Nephron progenitor cell (in vitro differentiated cells): ENCODE measurements around the gene IDUA.

Experiments
- DNase-seq: peaks from one replicate; pipeline ENCODE4 v3.0.0; 2021
- H3K27ac Mint-ChIP-seq: 2 replicates; pipeline ENCODE4 v1.8.0; 2021; ENCODE audit warnings: mild to moderate bottlenecking, moderate library complexity, mixed read lengths
- H3K27me3 Mint-ChIP-seq: 2 replicates; pipeline ENCODE4 v1.8.0; 2021; ENCODE audit warnings: mild to moderate bottlenecking, low read depth, mixed read lengths; ENCODE audit not compliant: poor library complexity
- H3K36me3 Mint-ChIP-seq: 2 replicates; pipeline ENCODE4 v1.8.0; 2021; ENCODE audit warnings: low read depth, mixed read lengths
- H3K4me1 Mint-ChIP-seq: 2 replicates; pipeline ENCODE4 v1.8.0; 2021; ENCODE audit warnings: mixed read lengths
- H3K4me3 Mint-ChIP-seq: 2 replicates; pipeline ENCODE4 v1.8.0; 2021; ENCODE audit warnings: mild to moderate bottlenecking, moderate library complexity, mixed read lengths
- H3K9me3 Mint-ChIP-seq: 2 replicates; pipeline ENCODE4 v1.8.0; 2021; ENCODE audit warnings: mild to moderate bottlenecking, moderate library complexity, mixed read lengths
- TF ChIP-seq, protein P1 (sequence below): fragments of 200-600 bp; sonication (generic); IDR thresholded peaks from 2 replicates; pipeline ENCODE4 v1.5.0; 2021; ENCODE audit warnings: antibody characterized with exemption

Gene IDUA

GRCh38 chr4:984336-985054, 2.3 kb upstream of the IDUA start:
- no peak for DNase-seq
- H3K36me3 Mint-ChIP-seq = no peaks in the 10 kb centered on the region
- H3K4me1 Mint-ChIP-seq = peaks cover 31% of the 10 kb centered on the region
- H3K27ac Mint-ChIP-seq = no peak overlapping the region
- TF ChIP-seq, protein P1, sequence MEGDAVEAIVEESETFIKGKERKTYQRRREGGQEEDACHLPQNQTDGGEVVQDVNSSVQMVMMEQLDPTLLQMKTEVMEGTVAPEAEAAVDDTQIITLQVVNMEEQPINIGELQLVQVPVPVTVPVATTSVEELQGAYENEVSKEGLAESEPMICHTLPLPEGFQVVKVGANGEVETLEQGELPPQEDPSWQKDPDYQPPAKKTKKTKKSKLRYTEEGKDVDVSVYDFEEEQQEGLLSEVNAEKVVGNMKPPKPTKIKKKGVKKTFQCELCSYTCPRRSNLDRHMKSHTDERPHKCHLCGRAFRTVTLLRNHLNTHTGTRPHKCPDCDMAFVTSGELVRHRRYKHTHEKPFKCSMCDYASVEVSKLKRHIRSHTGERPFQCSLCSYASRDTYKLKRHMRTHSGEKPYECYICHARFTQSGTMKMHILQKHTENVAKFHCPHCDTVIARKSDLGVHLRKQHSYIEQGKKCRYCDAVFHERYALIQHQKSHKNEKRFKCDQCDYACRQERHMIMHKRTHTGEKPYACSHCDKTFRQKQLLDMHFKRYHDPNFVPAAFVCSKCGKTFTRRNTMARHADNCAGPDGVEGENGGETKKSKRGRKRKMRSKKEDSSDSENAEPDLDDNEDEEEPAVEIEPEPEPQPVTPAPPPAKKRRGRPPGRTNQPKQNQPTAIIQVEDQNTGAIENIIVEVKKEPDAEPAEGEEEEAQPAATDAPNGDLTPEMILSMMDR = no peak
- H3K4me3 Mint-ChIP-seq = no peak overlapping the region
- H3K9me3 Mint-ChIP-seq = no peaks in the 10 kb centered on the region
- peaks cover 30% of the 10 kb centered on the region for H3K27me3 Mint-ChIP-seq

DNA sequence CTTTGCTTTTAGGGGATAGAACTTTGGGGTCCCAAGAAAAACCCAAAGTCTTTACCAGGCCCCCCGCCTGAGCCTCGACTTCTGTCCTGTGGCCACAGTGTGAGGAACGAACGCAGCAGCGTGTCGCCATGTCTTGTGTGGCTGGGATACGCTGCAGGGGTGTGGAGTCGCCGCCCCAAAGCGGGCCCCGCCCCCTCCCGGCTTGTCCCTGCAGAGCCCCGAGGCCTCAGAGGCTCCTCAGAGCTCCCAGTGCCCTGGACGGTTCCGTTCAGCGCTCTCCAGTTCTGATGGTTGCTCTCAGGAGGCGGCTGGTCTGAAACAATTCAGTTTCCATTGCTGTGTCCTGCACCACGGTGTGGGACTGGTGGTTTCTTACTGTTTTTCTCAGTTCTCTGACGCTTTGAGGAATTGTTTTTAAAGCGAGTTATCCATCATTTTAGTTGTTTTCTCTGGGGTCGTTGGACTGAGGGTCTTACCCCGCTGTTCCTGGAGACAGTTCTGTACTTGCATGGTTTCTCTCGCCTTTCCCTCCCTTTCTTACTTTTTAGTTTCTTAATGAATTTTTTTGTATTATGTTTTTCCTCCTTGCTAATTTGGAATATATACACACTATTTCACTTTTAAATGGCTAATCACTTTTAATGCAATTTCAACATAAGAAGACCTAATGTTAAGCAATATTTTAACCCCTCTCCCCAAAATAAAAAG, 1.6 kb upstream of the IDUA start:
- DNase-seq = peak; percentile 80
- no peak overlapping the region for H3K4me3 Mint-ChIP-seq

GRCh38 chr4:986428-986878, 391 bp upstream of the IDUA start:
- DNase-seq = no peak
- H3K4me1 Mint-ChIP-seq = peaks cover 23% of the 10 kb centered on the region
- TF ChIP-seq, protein P1 = no peak
- H3K9me3 Mint-ChIP-seq = no peaks in the 10 kb centered on the region
- peaks cover 14% of the 10 kb centered on the region for H3K27me3 Mint-ChIP-seq
- peak overlapping the region; percentile 90 for H3K4me3 Mint-ChIP-seq
- H3K27ac Mint-ChIP-seq = peak overlapping the region; percentile 42
- H3K36me3 Mint-ChIP-seq = no peaks in the 10 kb centered on the region

More for the DNA sequence above, 1.6 kb upstream of the IDUA start:
- peaks cover 27% of the 10 kb centered on the region for H3K4me1 Mint-ChIP-seq
- H3K36me3 Mint-ChIP-seq = no peaks in the 10 kb centered on the region
- TF ChIP-seq, protein P1 = no peak
- no peak overlapping the region for H3K27ac Mint-ChIP-seq
- no peaks in the 10 kb centered on the region for H3K9me3 Mint-ChIP-seq
- peaks cover 24% of the 10 kb centered on the region for H3K27me3 Mint-ChIP-seq

DNA sequence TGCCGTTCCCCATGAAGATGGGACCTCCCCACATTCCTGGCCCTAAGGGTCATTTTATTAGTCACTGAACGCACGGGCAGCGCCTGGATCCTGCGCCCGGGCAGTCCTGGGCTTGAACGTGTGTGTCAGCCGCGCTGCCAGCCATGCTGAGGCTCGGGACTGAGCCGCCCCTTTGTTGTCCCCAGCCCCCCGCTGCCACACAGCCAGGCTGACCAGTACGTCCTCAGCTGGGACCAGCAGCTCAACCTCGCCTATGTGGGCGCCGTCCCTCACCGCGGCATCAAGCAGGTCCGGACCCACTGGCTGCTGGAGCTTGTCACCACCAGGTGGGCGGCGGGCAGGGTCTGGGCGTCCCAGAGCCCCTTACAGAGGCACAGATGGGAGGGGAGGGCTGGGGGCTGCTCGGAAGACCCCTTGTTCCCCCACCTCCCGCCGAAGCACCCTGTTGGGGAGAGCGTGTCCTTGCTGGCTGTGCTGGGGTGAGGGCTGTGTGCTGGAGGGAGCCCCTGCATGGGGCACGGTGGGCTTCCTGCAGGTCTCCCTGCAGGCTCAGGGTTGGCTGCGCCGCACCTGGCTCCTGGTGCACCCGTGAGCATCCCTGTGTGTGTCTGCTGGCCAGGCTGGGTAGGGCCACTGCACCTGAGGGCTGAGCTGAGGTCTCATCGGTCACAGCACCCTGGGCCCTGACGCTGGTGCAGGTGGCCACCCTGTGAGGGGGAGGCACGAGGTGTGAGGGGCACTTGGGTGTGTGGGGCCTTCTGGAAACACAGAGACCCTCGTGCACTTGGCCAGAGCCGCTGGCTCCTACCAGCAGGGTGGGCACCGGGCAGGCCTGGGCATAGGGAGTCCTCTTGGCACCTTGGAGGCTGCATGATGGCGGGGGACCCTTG, 1.0 kb downstream of the IDUA start:
- Mint-ChIP-seq H3K4me3 (peak overlapping the region; percentile 71), H3K27ac (no peak overlapping the region), H3K36me3 (no peaks in the 10 kb centered on the region), H3K27me3 (peaks cover 11% of the 10 kb centered on the region), H3K9me3 (no peaks in the 10 kb centered on the region), H3K4me1 (peaks cover 25% of the 10 kb centered on the region)
- DNase-seq = no peak
- TF ChIP-seq, protein P1 = no peak

GRCh38 chr4:988726-989721, 2.2 kb downstream of the IDUA start:
- Mint-ChIP-seq H3K4me3 (no peak overlapping the region), H3K9me3 (no peaks in the 10 kb centered on the region), H3K4me1 (peaks cover 21% of the 10 kb centered on the region), H3K27me3 (peaks cover 11% of the 10 kb centered on the region), H3K27ac (no peak overlapping the region), H3K36me3 (no peaks in the 10 kb centered on the region)
- no peak for DNase-seq
- TF ChIP-seq, protein P1 = no peak
